ENCODE data around the gene TPI1. TPM values are rescaled to one million over a fixed set of nuclear protein-coding genes. Genes with fewer than 3 reads are reported as not detected.
"Not testable (repeated sequence)": the region's sequence is repeated elsewhere in the genome, so short reads cannot be mapped to it uniquely, and the experiment has no call there.

The TPI1 gene
- total RNA-seq, 2 experiments from 2014 or later = 608 to 801 TPM

GRCh38 chr12:6883252-6883651, 15.9 kb downstream of the TPI1 start:
- intact Hi-C loops (cut with micrococcal nuclease; ENCODE audit: unreplicated experiment) = no loop called here
- Histone ChIP-seq H2AFZ (ENCODE audit: low read length) (no peak overlapping the region), H3K9me3 (ENCODE audit: low read length) (no peaks in the 10 kb centered on the region), H3K79me2 (ENCODE audit: insufficient read depth, low read depth, low read length) (no peaks in the 10 kb centered on the region), H4K20me1 (ENCODE audit: insufficient read depth, low read length) (no peaks in the 10 kb centered on the region), H3K4me2 (ENCODE audit: low read length) (no peak overlapping the region), H3K36me3 (ENCODE audit: insufficient read depth, low read length) (peaks cover 16% of the 10 kb centered on the region; the same call in 1 of the 2 replicates), H3K9me2 (ENCODE audit: insufficient read depth, low read length) (no peaks in the 10 kb centered on the region), H3K4me1 (ENCODE audit: insufficient read depth, low read length, poor library complexity, severe bottlenecking) (peaks cover 9% of the 10 kb centered on the region), H3K27ac (ENCODE audit: low read depth, low read length, poor library complexity, severe bottlenecking) (no peak overlapping the region), H3K4me3 (ENCODE audit: low read depth, low read length, poor library complexity, severe bottlenecking) (no peak overlapping the region)
- ChIA-PET POLR2A (interaction anchor here (0.7 kb wide), 2 partner anchors 10 to 115 kb away, joined by 3 read pairs; partner anchors contain the start of gene SPSB2), CTCF (ENCODE audit: unreplicated experiment) (no interaction called here)
- no peak for TF ChIP-seq EZH2phosphoT487 (IDR thresholded peaks at IDR 0.05; ENCODE audit: borderline replicate concordance, low read depth, low read length)
- TF ChIP-seq, protein P1, sequence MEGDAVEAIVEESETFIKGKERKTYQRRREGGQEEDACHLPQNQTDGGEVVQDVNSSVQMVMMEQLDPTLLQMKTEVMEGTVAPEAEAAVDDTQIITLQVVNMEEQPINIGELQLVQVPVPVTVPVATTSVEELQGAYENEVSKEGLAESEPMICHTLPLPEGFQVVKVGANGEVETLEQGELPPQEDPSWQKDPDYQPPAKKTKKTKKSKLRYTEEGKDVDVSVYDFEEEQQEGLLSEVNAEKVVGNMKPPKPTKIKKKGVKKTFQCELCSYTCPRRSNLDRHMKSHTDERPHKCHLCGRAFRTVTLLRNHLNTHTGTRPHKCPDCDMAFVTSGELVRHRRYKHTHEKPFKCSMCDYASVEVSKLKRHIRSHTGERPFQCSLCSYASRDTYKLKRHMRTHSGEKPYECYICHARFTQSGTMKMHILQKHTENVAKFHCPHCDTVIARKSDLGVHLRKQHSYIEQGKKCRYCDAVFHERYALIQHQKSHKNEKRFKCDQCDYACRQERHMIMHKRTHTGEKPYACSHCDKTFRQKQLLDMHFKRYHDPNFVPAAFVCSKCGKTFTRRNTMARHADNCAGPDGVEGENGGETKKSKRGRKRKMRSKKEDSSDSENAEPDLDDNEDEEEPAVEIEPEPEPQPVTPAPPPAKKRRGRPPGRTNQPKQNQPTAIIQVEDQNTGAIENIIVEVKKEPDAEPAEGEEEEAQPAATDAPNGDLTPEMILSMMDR (conservative IDR thresholded peaks at IDR 0.05; ENCODE audit: low read length) = no peak
- no TSS peak for BruUV-seq (replicated peaks)
- DNase-seq (ENCODE audit: low spot score) = no peak

DNA sequence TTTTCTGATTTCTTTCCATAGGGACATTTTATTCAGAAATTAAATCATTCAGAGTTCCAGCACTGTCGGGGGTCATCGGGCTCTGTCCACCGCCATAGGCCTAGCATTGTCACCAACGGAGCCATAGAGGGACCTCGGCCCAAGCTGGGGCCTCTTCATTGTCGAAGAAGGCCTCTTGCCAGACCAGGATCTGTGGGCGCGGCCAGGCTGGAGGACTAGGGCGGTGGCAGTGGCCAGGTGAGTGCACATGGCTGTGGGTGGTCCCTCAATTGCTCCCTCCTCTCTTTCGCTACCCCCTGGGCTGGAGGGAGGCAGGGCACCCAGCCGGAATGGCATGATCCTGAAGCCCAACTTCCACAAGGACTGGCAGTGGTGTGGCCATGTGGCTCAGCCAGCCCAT, 16.4 kb downstream of the TPI1 start:
- no peaks in the 10 kb centered on the region for H3K79me2 ChIP-seq (ENCODE audit: insufficient read depth, low read depth, low read length)
- H3K4me3 ChIP-seq (ENCODE audit: low read depth, low read length, poor library complexity, severe bottlenecking) = no peak overlapping the region
- H3K4me2 ChIP-seq (ENCODE audit: low read length) = no peak overlapping the region
- TF ChIP-seq EZH2phosphoT487 (IDR thresholded peaks at IDR 0.05; ENCODE audit: borderline replicate concordance, low read depth, low read length) = no peak
- TF ChIP-seq, protein P1 (conservative IDR thresholded peaks at IDR 0.05; ENCODE audit: low read length) = no peak
- H3K9me3 ChIP-seq (ENCODE audit: low read length) = no peaks in the 10 kb centered on the region
- no peaks in the 10 kb centered on the region for H4K20me1 ChIP-seq (ENCODE audit: insufficient read depth, low read length)
- no TSS peak for BruUV-seq (replicated peaks)
- no peaks in the 10 kb centered on the region for H3K9me2 ChIP-seq (ENCODE audit: insufficient read depth, low read length)
- no peak for DNase-seq (ENCODE audit: low spot score)
- H3K36me3 ChIP-seq (ENCODE audit: insufficient read depth, low read length) = peaks cover 16% of the 10 kb centered on the region; the same call in 1 of the 2 replicates
- peaks cover 9% of the 10 kb centered on the region for H3K4me1 ChIP-seq (ENCODE audit: insufficient read depth, low read length, poor library complexity, severe bottlenecking)
- intact Hi-C loops (cut with micrococcal nuclease; ENCODE audit: unreplicated experiment) = no loop called here
- no peak overlapping the region for H3K27ac ChIP-seq (ENCODE audit: low read depth, low read length, poor library complexity, severe bottlenecking)
- CTCF ChIA-PET (ENCODE audit: unreplicated experiment) = no interaction called here
- no peak overlapping the region for H2AFZ ChIP-seq (ENCODE audit: low read length)
- POLR2A ChIA-PET = no interaction called here

GRCh38 chr12:6884539-6884938, 17.2 kb downstream of the TPI1 start:
- peaks cover 16% of the 10 kb centered on the region; the same call in 1 of the 2 replicates for H3K36me3 ChIP-seq (ENCODE audit: insufficient read depth, low read length)
- DNase-seq (ENCODE audit: low spot score) = no peak
- BruUV-seq (replicated peaks) = no TSS peak
- POLR2A ChIA-PET = interaction anchor here (0.7 to 1.0 kb wide), 3 partner anchors 12 to 161 kb away, joined by 3 to 5 read pairs (median 5); partner anchors contain the start of gene USP5
- H3K4me3 ChIP-seq (ENCODE audit: low read depth, low read length, poor library complexity, severe bottlenecking) = no peak overlapping the region
- TF ChIP-seq, protein P1 (conservative IDR thresholded peaks at IDR 0.05; ENCODE audit: low read length) = no peak
- TF ChIP-seq EZH2phosphoT487 (IDR thresholded peaks at IDR 0.05; ENCODE audit: borderline replicate concordance, low read depth, low read length) = no peak
- H3K27ac ChIP-seq (ENCODE audit: low read depth, low read length, poor library complexity, severe bottlenecking) = no peak overlapping the region
- no peak overlapping the region for H3K4me2 ChIP-seq (ENCODE audit: low read length)
- CTCF ChIA-PET (ENCODE audit: unreplicated experiment) = interaction anchor here (0.8 kb wide), 1 partner anchor 15 kb away, joined by 4 read pairs; no protein-coding TSS in a partner anchor
- intact Hi-C loops (cut with micrococcal nuclease; ENCODE audit: unreplicated experiment) = no loop called here
- H4K20me1 ChIP-seq (ENCODE audit: insufficient read depth, low read length) = no peaks in the 10 kb centered on the region
- no peaks in the 10 kb centered on the region for H3K79me2 ChIP-seq (ENCODE audit: insufficient read depth, low read depth, low read length)
- no peaks in the 10 kb centered on the region for H3K9me3 ChIP-seq (ENCODE audit: low read length)
- H3K4me1 ChIP-seq (ENCODE audit: insufficient read depth, low read length, poor library complexity, severe bottlenecking) = peaks cover 9% of the 10 kb centered on the region
- no peak overlapping the region for H2AFZ ChIP-seq (ENCODE audit: low read length)
- no peaks in the 10 kb centered on the region for H3K9me2 ChIP-seq (ENCODE audit: insufficient read depth, low read length)

DNA sequence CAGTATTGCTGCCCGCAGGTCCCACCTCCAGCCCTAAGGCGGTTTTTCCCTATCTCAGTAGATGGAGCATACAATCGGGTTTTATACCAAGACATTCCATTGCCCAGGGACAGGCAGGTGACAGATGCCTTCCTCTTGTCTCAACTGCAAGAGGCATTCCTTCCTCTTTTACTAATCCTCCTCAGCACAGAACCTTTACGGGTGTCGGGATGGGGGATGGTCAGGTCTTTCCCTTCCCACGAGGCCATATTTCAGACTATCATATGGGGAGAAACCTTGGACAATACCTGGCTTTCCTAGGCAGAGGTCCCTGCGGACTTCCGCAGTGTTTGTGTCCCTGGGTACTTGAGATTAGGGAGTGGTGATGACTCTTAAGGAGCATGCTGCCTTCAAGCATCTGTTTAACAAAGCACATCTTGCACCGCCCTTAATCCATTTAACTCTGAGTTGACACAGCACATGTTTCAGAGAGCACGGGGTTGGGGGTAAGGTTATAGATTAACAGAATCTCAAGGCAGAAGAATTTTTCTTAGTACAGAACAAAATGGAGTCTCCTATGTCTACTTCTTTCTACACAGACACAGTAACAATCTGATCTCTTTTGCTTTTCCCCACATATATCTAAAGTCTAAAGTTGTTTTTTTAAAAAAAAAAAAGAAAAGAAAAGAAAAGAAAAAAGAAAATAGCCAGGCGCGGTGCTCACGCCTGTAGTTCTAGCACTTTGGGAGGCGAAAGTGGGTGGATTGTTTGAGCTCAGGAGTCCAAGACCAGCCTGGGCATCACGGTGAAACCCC, 19.1 kb downstream of the TPI1 start:
- H3K27ac ChIP-seq (ENCODE audit: low read depth, low read length, poor library complexity, severe bottlenecking); H4K20me1 ChIP-seq (ENCODE audit: insufficient read depth, low read length); H3K79me2 ChIP-seq (ENCODE audit: insufficient read depth, low read depth, low read length); H3K9me2 ChIP-seq (ENCODE audit: insufficient read depth, low read length); H3K4me3 ChIP-seq (ENCODE audit: low read depth, low read length, poor library complexity, severe bottlenecking); intact Hi-C loops (cut with micrococcal nuclease; ENCODE audit: unreplicated experiment); DNase-seq (ENCODE audit: low spot score); CTCF ChIA-PET (ENCODE audit: unreplicated experiment); POLR2A ChIA-PET; H3K9me3 ChIP-seq (ENCODE audit: low read length); H2AFZ ChIP-seq (ENCODE audit: low read length); BruUV-seq (replicated peaks); H3K4me2 ChIP-seq (ENCODE audit: low read length): not testable (repeated sequence)
- peaks cover 16% of the 10 kb centered on the region; the same call in 1 of the 2 replicates for H3K36me3 ChIP-seq (ENCODE audit: insufficient read depth, low read length)
- H3K4me1 ChIP-seq (ENCODE audit: insufficient read depth, low read length, poor library complexity, severe bottlenecking) = peaks cover 19% of the 10 kb centered on the region
